A673 (cell line): ENCODE results near the gene TP53BP2. TPM values are rescaled to one million over a fixed set of nuclear protein-coding genes. Genes with fewer than 3 reads are reported as not detected.
"Not testable (repeated sequence)": the region's sequence is repeated elsewhere in the genome, so short reads cannot be mapped to it uniquely, and the experiment has no call there.

ENCODE experiments used
- BruUV-seq: library from RNA; stranded (reverse); fragments of 400-500 nt; replicated peaks from 2 replicates; lab custom pipeline; 2021; lab: Mats Ljungman, UMichigan
- CTCF ChIA-PET: fragments of 300-600 bp; sonication (Branson Sonifier 250); formaldehyde crosslinking; loops from one replicate; lab custom pipeline; 2022; ENCODE audit warnings: antibody characterized with exemption; lab: Charles Lee
- POLR2A ChIA-PET: fragments of 300-600 bp; sonication (Branson Sonifier 250); formaldehyde crosslinking; loops from one replicate; lab custom pipeline; 2022; ENCODE audit warnings: antibody characterized with exemption; ENCODE audit not compliant: low non-redundant PET; lab: Charles Lee
- DNase-seq: peaks from one replicate; pipeline ENCODE4 v3.0.0-alpha.2; 2015; ENCODE audit warnings: low spot score
- H3K27ac ChIP-seq: fragments of 200-600 bp; sonication (generic); 2 replicates; pipeline ENCODE4 v1.5.1; 2016; ENCODE audit warnings: mixed run types, low read depth, mild to moderate bottlenecking, mixed read lengths, antibody characterized with exemption, low read length; ENCODE audit not compliant: poor library complexity, severe bottlenecking
- H3K27me3 ChIP-seq: fragments of 200-600 bp; sonication (generic); replicated peaks from 2 replicates; pipeline ENCODE4 v1.6.1; 2017; ENCODE audit warnings: mixed run types, low read depth, mild to moderate bottlenecking, mixed read lengths, antibody characterized with exemption, low read length; ENCODE audit not compliant: insufficient read depth, poor library complexity
- H3K36me3 ChIP-seq: fragments of 200-600 bp; sonication (generic); 2 replicates; pipeline ENCODE4 v1.6.1; 2016; ENCODE audit warnings: mixed run types, mild to moderate bottlenecking, mixed read lengths, antibody characterized with exemption, low read length; ENCODE audit not compliant: insufficient read depth, poor library complexity, severe bottlenecking
- H3K4me1 ChIP-seq: fragments of 200-600 bp; sonication (generic); 2 replicates; pipeline ENCODE4 v1.6.1; 2017; ENCODE audit warnings: mixed run types, mild to moderate bottlenecking, mixed read lengths, antibody characterized with exemption, low read length; ENCODE audit not compliant: insufficient read depth, poor library complexity, severe bottlenecking
- H3K4me3 ChIP-seq: fragments of 200-600 bp; sonication (generic); 2 replicates; pipeline ENCODE4 v1.5.1; 2016; ENCODE audit warnings: low read depth, mixed run types, mild to moderate bottlenecking, mixed read lengths, low read length; ENCODE audit not compliant: poor library complexity, severe bottlenecking
- H3K9me3 ChIP-seq: fragments of 200-600 bp; sonication (generic); 2 replicates; pipeline ENCODE4 v1.6.1; 2016; ENCODE audit warnings: mixed run types, low read depth, mild to moderate bottlenecking, mixed read lengths, antibody characterized with exemption, low read length; ENCODE audit not compliant: poor library complexity, severe bottlenecking
- EZH2 ChIP-seq: fragments of 200-600 bp; sonication (generic); IDR thresholded peaks from 2 replicates; pipeline ENCODE4 v1.6.1; 2017; ENCODE audit warnings: borderline replicate concordance, low read depth, mild to moderate bottlenecking, mixed read lengths, antibody characterized with exemption, low read length; ENCODE audit not compliant: poor library complexity, severe bottlenecking
- intact Hi-C: fragments of 100-400 bp; cut with micrococcal nuclease; formaldehyde crosslinking; loops from one replicate; pipeline ENCODE4 v1.10.0; 2022; ENCODE audit not compliant: unreplicated experiment
- total RNA-seq: library from RNA; stranded (reverse); gene quantifications from 2 replicates; pipeline ENCODE4 v1.2.3, GENCODE V29; 2021
- TF ChIP-seq, protein P1 (sequence below): fragments of 300-800, 200-600 bp; sonication (generic); conservative IDR thresholded peaks from 2 replicates; pipeline ENCODE4 v1.5.1; 2017; ENCODE audit warnings: low read depth, mild to moderate bottlenecking, antibody characterized with exemption, low read length, moderate library complexity, mixed read lengths

TP53BP2 gene
- total RNA-seq, 1 experiment from 2014 or later: 93.3 TPM

DNA sequence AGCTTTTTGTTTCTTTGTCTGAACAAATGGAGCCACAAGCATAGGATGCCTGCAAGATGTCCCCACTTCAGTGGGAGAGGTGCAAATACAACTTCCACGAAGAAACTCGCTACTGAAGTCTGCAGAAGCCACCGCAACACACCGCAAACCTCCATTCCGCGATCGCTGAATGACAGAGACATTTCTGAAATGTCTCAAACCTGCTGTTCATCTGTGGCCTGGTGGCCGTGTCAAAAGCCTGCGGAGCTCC, 1.0 kb downstream of the TP53BP2 start:
- Histone ChIP-seq H3K4me3 (peak overlapping the region; percentile 91), H3K27ac (peak overlapping the region; percentile 99), H3K4me1 (peaks cover 7% of the 10 kb centered on the region), H3K36me3 (no peaks in the 10 kb centered on the region), H3K9me3 (no peaks in the 10 kb centered on the region), H3K27me3 (no peaks in the 10 kb centered on the region)
- intact Hi-C loops: no loop called here
- no peak for DNase-seq
- ChIA-PET POLR2A (interaction anchor here (2.1 kb wide), 1 partner anchor 25 kb away, joined by 11 read pairs; no protein-coding TSS in a partner anchor), CTCF (no interaction called here)
- TF ChIP-seq, protein P1, sequence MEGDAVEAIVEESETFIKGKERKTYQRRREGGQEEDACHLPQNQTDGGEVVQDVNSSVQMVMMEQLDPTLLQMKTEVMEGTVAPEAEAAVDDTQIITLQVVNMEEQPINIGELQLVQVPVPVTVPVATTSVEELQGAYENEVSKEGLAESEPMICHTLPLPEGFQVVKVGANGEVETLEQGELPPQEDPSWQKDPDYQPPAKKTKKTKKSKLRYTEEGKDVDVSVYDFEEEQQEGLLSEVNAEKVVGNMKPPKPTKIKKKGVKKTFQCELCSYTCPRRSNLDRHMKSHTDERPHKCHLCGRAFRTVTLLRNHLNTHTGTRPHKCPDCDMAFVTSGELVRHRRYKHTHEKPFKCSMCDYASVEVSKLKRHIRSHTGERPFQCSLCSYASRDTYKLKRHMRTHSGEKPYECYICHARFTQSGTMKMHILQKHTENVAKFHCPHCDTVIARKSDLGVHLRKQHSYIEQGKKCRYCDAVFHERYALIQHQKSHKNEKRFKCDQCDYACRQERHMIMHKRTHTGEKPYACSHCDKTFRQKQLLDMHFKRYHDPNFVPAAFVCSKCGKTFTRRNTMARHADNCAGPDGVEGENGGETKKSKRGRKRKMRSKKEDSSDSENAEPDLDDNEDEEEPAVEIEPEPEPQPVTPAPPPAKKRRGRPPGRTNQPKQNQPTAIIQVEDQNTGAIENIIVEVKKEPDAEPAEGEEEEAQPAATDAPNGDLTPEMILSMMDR: no peak
- TF ChIP-seq EZH2: no peak
- BruUV-seq: no TSS peak

DNA sequence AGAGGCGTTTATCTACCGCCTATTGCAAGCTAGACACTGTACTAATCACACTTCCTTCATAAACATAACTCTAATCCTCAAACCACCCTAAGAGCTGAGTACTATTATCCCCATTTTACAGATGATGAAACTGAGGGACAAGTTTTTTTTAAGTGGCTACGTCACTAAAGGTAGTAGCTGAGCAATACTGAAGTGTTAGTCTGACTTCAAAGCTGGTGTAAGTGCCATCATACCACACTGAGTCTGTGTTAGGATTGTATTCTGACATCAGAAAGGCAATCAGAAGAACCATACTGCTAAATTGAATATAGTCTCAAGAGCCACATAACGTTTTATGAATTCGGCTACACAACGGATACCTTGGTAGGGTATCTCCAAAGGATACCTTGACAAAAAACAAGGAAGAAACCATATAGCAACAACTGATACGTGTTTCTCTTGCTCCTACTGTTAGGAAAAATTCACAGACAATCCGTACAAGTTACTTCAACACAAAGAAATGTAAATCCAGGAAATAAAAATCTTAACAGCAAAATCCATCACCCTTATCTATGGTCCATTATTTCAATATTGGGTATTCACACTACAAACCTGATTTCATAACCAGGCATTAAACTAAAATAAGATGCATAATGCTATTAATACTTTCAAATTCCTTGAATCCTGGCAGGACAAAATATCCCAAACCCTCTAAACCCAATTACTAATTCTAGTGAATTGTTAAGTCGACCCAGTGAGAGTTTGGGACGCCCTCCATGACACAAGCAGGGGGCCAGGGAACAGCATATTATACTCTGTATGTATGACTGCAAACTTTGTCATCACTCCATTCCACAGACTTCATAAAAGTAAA, 1.6 kb downstream of the TP53BP2 start:
- intact Hi-C loops: no loop called here
- Histone ChIP-seq H3K4me1 (peaks cover 10% of the 10 kb centered on the region), H3K27me3 (no peaks in the 10 kb centered on the region), H3K36me3 (no peaks in the 10 kb centered on the region), H3K4me3 (peak overlapping the region; percentile 91), H3K27ac (peak overlapping the region; percentile 99), H3K9me3 (no peaks in the 10 kb centered on the region)
- DNase-seq: no peak
- ChIA-PET CTCF (no interaction called here), POLR2A (no interaction called here)
- TF ChIP-seq, protein P1: no peak
- TF ChIP-seq EZH2: no peak
- BruUV-seq: TSS peak; percentile 51

DNA sequence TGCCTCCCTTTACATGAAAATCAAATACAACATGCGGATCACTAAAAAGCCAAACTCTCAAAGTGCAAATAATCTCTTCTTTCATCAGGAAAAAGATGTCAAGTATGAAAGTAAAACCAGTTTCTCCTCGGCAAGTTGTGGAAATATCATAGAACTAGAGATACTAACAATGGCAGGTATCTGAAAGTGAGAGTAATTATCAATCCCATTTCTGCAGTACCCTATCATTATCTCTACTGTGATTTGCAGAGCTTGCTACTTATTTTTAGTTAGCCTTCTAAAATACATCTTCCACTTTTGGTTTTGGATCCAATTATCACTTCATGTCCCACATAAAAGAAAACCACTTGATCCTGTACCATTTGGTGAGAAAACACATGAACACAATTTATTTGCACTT, 3.0 kb downstream of the TP53BP2 start:
- intact Hi-C loops: no loop called here
- TF ChIP-seq, protein P1: no peak
- no peak for TF ChIP-seq EZH2
- POLR2A ChIA-PET: no interaction called here
- no peak for DNase-seq
- Histone ChIP-seq H3K36me3 (no peaks in the 10 kb centered on the region), H3K4me3 (no peak overlapping the region), H3K27ac (no peak overlapping the region), H3K27me3 (no peaks in the 10 kb centered on the region), H3K4me1 (peaks cover 24% of the 10 kb centered on the region), H3K9me3 (no peaks in the 10 kb centered on the region)
- CTCF ChIA-PET: interaction anchor here (0.6 kb wide), 1 partner anchor 12 kb away, joined by 3 read pairs; no protein-coding TSS in a partner anchor
- no TSS peak for BruUV-seq

DNA sequence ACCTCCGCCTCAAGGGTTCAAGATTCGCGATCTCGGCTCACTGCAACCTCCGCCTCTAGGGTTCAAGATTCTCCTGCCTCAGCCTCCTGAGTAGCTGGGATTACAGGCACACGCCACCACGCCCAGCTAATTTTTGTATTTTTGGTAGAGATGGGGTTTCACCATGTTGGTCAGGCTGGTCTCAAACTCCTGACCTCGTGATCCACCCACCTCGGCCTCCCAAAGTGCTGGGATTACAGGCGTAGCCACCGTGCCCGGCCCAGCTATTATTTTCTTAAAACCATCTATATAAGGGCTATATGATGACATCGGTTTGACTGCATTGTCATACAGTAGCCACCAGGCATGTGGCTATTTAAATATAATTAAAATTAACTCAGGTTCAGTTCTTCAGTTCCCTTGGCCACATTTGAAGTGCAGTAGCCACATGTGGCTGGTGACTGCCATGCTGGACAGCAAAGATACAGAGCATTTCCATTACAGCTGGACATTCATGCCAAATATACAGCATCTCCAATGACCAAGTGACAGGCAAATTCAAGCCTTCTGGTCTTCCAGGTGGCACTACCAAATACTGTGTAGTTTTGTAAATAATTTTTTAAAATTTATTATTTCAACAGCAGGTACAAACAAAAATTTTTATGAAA, 3.6 kb downstream of the TP53BP2 start:
- H3K36me3 ChIP-seq, H3K9me3 ChIP-seq, DNase-seq, H3K27ac ChIP-seq, POLR2A ChIA-PET, intact Hi-C loops, BruUV-seq, H3K4me3 ChIP-seq, H3K27me3 ChIP-seq: not testable (repeated sequence)
- H3K4me1 ChIP-seq: peaks cover 31% of the 10 kb centered on the region
- CTCF ChIA-PET: interaction anchor here (0.6 kb wide), 1 partner anchor 11 kb away, joined by 3 read pairs; no protein-coding TSS in a partner anchor
